Superior temporal gyrus (tissue), 1 donor: ENCODE measurements around the gene C12orf75.

Source experiments
- DNase-seq: peaks from one replicate; pipeline ENCODE4 v3.0.0-alpha.2; 2016; ENCODE audit errors: extremely low spot score

Gene C12orf75

DNA sequence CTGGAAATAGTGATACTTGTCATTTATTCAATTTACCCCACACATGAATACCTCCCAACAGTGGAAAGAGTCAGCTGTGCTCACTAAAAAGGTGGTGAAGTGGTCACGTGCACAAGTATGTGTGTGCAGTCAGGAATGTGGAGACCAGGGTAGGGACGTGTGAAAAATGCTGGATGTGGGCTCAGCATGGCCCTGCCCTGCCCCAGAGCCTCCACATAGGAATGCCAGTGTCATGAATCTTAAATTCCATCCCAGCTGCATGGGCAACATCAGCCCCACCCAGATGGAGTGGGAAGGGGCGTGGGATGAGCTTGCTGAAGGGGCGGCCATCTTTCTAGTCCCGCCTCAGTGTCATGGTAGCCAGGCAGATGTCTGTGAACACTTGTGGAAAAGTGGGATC is 87.7 kb downstream of the C12orf75 start:
- no peak for DNase-seq

DNA sequence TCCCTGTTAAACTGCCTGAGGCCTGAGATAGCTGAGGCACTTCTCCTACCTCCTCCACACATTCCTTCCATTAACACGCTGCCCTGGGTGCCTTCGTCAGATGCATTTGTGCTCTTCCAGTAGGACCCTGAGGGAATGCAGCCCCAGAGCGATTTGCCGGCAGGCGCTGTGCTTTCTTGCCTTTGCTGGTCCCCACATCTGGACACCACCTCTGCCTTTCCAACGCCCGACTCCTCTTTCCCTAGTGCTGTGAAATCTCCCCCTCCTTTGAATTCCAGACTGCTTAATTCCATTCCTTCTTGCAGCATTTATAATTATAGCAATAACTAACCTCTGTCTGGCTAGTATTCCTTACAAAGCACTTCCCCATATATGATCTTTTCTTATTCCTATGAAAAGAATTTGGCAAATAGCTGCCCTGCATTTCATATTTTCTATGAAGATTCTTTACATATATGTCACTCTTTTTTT is 88.4 kb downstream of the C12orf75 start:
- no peak for DNase-seq

DNA sequence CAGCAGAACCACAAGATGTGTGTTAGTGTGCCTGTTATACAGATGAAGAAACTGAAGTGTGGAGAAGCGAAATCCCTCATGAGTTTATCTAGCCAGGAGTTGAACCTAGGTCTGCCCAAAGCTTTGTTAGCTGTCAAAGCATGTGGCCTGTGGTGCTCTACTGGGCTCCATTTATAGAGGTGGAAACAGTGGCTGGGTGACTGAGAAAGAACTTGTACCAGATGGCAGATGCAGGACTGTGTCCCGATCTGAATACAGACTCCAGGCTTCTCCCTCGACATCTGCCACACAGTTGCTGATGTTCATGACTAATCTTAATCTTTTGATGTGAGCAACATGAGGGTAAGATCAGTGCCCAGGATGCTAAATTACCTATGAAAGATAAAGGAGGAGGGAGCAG is 89.1 kb downstream of the C12orf75 start:
- DNase-seq = no peak

DNA sequence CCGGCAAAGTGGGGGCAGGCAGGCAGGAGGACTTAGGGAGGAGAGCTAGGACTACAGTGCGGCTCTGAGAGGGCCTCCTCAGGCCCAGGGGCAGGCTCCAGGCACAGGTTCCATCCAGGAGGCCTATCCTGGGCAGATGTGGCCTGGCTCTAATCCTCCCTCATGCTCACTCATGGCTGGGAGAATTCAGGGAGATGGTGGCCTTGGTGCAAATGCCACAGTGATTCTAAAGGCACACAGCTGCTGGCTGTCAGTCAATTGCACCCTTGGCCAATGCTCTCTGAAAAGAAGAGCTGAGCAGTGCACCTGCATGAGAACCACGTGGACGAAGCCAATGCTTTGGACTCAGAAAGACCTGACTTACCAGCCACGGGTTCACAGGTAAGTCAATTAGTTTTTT is 89.6 kb downstream of the C12orf75 start:
- DNase-seq = no peak

DNA sequence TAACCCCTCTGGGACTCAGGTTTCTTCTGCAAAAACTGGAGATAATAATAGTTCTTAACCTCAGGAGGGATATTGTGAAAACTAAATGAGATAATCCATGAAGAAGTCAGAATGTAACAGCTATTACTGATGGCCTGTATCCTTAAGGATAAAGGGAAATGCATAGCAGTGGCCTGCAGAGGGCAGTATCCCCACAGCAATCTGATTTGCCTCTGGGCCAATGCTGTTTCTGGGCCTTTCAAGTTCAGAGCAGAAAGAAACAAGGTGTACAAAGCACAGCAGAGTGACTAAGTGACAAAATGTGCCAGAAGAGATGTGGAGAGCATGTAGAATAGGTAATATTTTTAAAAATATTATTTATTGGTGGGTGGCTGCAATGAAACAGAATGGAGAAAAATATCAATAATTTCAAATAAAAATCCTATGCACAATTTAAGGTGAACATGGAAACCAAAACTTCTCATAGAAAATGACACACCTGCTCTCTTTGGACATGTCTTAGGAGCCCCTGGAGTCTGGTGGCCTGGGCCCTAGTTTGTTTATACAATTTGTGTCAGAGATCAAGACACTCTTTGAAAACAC is 90.3 kb downstream of the C12orf75 start:
- peak; percentile 92 for DNase-seq
